ENCODE results near the gene PRMT7.

- TF ChIP-seq POLR2A (IDR thresholded peaks at IDR 0.05) (no peak), EP300 (IDR thresholded peaks at IDR 0.05) (no peak)
- TF ChIP-seq, protein P1, sequence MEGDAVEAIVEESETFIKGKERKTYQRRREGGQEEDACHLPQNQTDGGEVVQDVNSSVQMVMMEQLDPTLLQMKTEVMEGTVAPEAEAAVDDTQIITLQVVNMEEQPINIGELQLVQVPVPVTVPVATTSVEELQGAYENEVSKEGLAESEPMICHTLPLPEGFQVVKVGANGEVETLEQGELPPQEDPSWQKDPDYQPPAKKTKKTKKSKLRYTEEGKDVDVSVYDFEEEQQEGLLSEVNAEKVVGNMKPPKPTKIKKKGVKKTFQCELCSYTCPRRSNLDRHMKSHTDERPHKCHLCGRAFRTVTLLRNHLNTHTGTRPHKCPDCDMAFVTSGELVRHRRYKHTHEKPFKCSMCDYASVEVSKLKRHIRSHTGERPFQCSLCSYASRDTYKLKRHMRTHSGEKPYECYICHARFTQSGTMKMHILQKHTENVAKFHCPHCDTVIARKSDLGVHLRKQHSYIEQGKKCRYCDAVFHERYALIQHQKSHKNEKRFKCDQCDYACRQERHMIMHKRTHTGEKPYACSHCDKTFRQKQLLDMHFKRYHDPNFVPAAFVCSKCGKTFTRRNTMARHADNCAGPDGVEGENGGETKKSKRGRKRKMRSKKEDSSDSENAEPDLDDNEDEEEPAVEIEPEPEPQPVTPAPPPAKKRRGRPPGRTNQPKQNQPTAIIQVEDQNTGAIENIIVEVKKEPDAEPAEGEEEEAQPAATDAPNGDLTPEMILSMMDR (IDR thresholded peaks at IDR 0.05) = no peak
These were observed 59.9 kb downstream of the PRMT7 start for GRCh38 chr16:68370581-68371275.

Data from gastroesophageal sphincter (tissue), 3 donors.